SK-N-MC (cell line): ENCODE measurements around the gene TBC1D19.

Experiments
- EZH2 ChIP-seq: fragments of 200-600 bp; sonication (generic); IDR thresholded peaks from one replicate; pipeline ENCODE4 v1.6.1; 2017; ENCODE audit warnings: antibody characterized with exemption
- POLR2AphosphoS5 ChIP-seq: IDR thresholded peaks from 2 replicates; pipeline ENCODE4 v1.6.1; 2012; ENCODE audit warnings: mild to moderate bottlenecking, low read depth, low read length, borderline replicate concordance

DNA sequence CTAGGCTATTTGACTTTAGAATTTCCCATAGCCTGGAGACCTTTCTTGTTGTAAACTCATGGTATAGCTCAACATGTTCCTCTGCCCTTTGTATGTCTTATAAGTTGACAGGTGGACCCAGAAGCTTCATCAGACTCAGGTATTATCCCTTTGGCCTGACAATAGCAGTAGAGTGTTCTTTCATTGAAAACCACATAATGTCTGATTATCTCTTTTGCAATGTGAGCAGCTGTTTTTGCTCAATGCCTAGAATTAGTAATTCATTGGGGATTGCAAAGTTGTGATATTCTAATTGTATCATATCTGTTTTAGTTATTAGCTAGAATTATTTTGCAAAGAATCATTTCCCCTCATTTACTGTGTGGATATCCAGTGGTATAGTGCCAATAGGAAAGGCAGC is 27.5 kb downstream of the TBC1D19 start:
- TF ChIP-seq EZH2 (no peak), POLR2AphosphoS5 (no peak)
